Thyroid gland (tissue), 4 donors: Measurements from ENCODE around the gene FUOM. TPM values are rescaled to one million over a fixed set of nuclear protein-coding genes. Genes with fewer than 3 reads are reported as not detected.

Source experiments
- DNase-seq, 2 donors: peaks; one replicate each; pipeline ENCODE4 v3.0.0-alpha.2; 2019
- H3K27ac ChIP-seq, 3 donors: fragments of 200-600 bp; sonication (generic); 1 replicate in 2 of 3; 2 replicates in 1 of 3; pipeline ENCODE4 v1.5.1; 2016 to 2019; ENCODE audit warnings: mild to moderate bottlenecking in 1 of 3, moderate library complexity in 1 of 3
- H3K27me3 ChIP-seq: fragments of 200-600 bp; sonication (generic); one replicate; pipeline ENCODE4 v1.5.1; 2019
- H3K36me3 ChIP-seq, 2 donors: fragments of 200-600 bp; sonication (generic); one replicate each; pipeline ENCODE4 v1.5.1; 2016 to 2019
- H3K4me1 ChIP-seq, 2 donors: fragments of 200-600 bp; sonication (generic); one replicate each; pipeline ENCODE4 v1.5.1; 2017 to 2019
- H3K4me3 ChIP-seq, 3 donors: fragments of 200-600 bp; sonication (generic); replicated peaks in 1 of 3; 1 replicate in 2 of 3; 2 replicates in 1 of 3; pipeline ENCODE4 v1.5.1; 2016; ENCODE audit warnings: mild to moderate bottlenecking in 1 of 3
- H3K9me3 ChIP-seq: fragments of 200-600 bp; sonication (generic); one replicate; pipeline ENCODE4 v1.5.1; 2017
- POLR2A ChIP-seq, 2 donors: fragments of 450-650 bp; IDR thresholded peaks; one replicate each; pipeline ENCODE4 v1.6.1; 2017; ENCODE audit warnings: antibody characterized with exemption in 2 of 2, mild to moderate bottlenecking in 2 of 2, moderate library complexity in 1 of 2
- WGBS, 2 donors: methylation state at CpG; one replicate each; pipeline ENCODE4 v1.1.5; 2017; 5-methylcytosine and 5-hydroxymethylcytosine counted together
- intact Hi-C: fragments of 100-400 bp; cut with DNase I; formaldehyde crosslinking; loops from one replicate; pipeline ENCODE4 v1.15.1; 2023
- total RNA-seq, 4 donors: library from RNA; depleted of rRNA; stranded (reverse); fragments of >200 nt; gene quantifications; one replicate each; pipeline ENCODE4 v1.2.3, GENCODE V29; 2016
- TF ChIP-seq, protein P1 (sequence below), 6 experiments: fragments of 200-600 bp in 3 of 6; fragments of 450-650 bp in 3 of 6; sonication (generic) in 3 of 6; IDR thresholded peaks; one replicate each; pipeline ENCODE4 v1.5.1; 2016 to 2019; ENCODE audit warnings: antibody characterized with exemption in 6 of 6, mild to moderate bottlenecking in 2 of 6, inconsistent platforms in 1 of 6, moderate library complexity in 1 of 6

The FUOM gene
- total RNA-seq, 4 donors from 2014 or later: 7.4 to 25.9 (median 18.9) TPM

DNA sequence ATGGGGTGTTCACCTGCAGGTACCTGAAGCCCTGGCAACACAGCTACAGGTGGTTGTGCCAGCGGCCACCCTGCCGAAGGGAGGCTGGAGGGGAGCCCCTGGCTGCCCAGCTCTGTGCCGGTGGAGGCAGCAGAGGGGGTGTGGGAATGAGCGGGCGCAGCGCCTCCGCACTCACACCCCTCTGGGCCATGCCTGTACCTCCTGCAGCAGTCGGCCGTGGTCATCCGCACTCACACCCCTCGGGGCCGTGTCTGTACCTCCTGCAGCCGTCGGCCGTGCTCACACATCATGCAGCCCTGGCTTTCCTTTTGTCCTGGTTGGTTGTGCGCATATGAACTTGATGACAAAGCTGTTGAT, 47.4 kb downstream of the FUOM start:
- intact Hi-C loops: loop anchor here (5.0 kb wide), 2 partner anchors 48 to 67 kb away; partner anchors contain the start of gene PAOX

DNA sequence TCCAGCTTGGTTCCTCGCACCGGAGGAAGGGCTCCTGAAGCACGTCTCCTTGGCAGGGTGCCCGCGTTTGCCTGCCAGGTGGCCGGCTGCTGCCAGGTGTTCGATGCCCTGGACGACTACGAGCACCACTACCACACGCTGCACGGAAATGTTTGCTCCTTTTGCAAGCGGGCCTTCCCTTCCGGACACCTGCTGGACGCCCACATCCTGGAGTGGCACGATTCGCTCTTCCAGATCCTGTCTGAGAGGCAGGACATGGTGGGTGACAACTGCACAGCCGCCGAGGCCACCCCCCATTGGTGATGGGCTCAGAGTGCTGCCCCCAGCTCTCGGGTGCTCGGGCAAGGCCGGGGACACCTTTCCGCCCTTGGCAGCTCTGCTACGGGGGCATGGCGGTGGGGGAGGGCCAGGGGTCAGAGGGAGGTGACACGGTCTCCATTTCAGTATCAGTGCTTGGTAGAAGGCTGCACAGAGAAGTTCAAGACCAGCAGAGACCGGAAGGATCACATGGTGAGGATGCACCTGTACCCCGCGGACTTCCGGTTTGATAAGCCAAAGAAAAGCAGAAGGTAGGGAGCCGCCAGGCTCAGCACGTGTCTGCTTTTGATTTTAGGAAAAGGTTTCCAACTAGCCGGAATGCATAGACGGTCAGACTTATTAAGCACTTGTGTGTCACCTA, 48.0 kb downstream of the FUOM start:
- DNase-seq: peak; percentile 44 to 52
- Histone ChIP-seq H3K27ac (no peak overlapping the region), H3K4me3 (no peak overlapping the region), H3K36me3 (peaks cover 0 to 10% of the 10 kb centered on the region in 2 donors), H3K4me1 (peaks cover 18 to 19% of the 10 kb centered on the region in 2 donors), H3K9me3 (no peaks in the 10 kb centered on the region), H3K27me3 (no peaks in the 10 kb centered on the region)
- TF ChIP-seq, protein P1, sequence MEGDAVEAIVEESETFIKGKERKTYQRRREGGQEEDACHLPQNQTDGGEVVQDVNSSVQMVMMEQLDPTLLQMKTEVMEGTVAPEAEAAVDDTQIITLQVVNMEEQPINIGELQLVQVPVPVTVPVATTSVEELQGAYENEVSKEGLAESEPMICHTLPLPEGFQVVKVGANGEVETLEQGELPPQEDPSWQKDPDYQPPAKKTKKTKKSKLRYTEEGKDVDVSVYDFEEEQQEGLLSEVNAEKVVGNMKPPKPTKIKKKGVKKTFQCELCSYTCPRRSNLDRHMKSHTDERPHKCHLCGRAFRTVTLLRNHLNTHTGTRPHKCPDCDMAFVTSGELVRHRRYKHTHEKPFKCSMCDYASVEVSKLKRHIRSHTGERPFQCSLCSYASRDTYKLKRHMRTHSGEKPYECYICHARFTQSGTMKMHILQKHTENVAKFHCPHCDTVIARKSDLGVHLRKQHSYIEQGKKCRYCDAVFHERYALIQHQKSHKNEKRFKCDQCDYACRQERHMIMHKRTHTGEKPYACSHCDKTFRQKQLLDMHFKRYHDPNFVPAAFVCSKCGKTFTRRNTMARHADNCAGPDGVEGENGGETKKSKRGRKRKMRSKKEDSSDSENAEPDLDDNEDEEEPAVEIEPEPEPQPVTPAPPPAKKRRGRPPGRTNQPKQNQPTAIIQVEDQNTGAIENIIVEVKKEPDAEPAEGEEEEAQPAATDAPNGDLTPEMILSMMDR (IDR thresholded peaks at IDR 0.05): no peak
- no peak for TF ChIP-seq POLR2A (IDR thresholded peaks at IDR 0.05)
- intact Hi-C loops: loop anchor here (5.0 kb wide), 2 partner anchors 48 to 67 kb away; partner anchors contain the start of gene PAOX
- WGBS, 2 donors: 79 to 86% methylated on average over 15 to 33 of the region's 33 CpGs

More for the DNA sequence above, 47.4 kb downstream of the FUOM start:
- 95% methylated on average over 14 to 16 of the region's 16 CpGs for WGBS, 2 donors
- Histone ChIP-seq H3K36me3 (peaks cover 0 to 10% of the 10 kb centered on the region in 2 donors), H3K27me3 (no peaks in the 10 kb centered on the region), H3K27ac (no peak overlapping the region), H3K4me3 (no peak overlapping the region), H3K9me3 (no peaks in the 10 kb centered on the region), H3K4me1 (peaks cover 18 to 19% of the 10 kb centered on the region in 2 donors)
- TF ChIP-seq, protein P1 (IDR thresholded peaks at IDR 0.05): no peak
- no peak for TF ChIP-seq POLR2A (IDR thresholded peaks at IDR 0.05)
- DNase-seq: no peak

DNA sequence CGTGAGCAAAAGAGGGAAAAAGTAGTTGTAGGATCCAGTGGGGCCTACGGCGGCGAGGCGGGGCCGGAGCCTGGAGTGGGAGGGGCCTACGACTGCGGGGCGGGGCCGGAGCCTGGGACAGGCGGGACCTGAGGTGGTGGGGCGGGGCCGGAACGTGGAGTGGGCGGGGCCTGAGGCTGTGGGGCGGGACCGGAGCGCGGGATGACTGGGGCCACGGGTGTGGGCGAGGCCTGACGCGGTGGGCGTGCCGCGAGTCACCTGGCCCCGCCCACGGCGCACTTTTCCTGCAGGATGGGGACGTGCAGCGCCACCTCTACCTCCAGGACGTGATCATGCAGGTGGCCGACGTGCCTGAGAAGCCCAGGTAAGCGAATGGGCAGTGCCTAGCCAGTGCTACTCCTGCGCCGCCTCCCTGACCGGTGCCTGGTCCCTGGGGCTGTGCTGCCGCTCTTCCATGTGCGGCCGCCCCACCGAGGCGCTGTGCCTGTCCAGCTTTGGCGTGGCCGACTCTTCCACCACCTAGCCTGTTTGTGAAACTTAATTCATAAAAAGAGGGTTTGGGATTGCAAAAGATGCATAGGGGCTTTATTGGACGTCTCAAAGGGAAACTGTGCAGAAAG, 48.6 kb downstream of the FUOM start:
- H3K9me3 ChIP-seq: no peaks in the 10 kb centered on the region
- peak overlapping the region; percentile 51 to 99 (median 86) for H3K4me3 ChIP-seq
- H3K4me1 ChIP-seq: peaks cover 18 to 19% of the 10 kb centered on the region in 2 donors
- TF ChIP-seq, protein P1 (IDR thresholded peaks at IDR 0.05): no peak
- TF ChIP-seq POLR2A (IDR thresholded peaks at IDR 0.05): no peak
- DNase-seq: peak; percentile 88 to 89
- H3K36me3 ChIP-seq: peaks cover 0 to 10% of the 10 kb centered on the region in 2 donors
- peak overlapping the region; percentile 86 to 99 (median 97) for H3K27ac ChIP-seq
- intact Hi-C loops: no loop called here
- WGBS, 2 donors: 65 to 73% methylated on average over 14 to 17 of the region's 46 CpGs
- H3K27me3 ChIP-seq: no peaks in the 10 kb centered on the region

DNA sequence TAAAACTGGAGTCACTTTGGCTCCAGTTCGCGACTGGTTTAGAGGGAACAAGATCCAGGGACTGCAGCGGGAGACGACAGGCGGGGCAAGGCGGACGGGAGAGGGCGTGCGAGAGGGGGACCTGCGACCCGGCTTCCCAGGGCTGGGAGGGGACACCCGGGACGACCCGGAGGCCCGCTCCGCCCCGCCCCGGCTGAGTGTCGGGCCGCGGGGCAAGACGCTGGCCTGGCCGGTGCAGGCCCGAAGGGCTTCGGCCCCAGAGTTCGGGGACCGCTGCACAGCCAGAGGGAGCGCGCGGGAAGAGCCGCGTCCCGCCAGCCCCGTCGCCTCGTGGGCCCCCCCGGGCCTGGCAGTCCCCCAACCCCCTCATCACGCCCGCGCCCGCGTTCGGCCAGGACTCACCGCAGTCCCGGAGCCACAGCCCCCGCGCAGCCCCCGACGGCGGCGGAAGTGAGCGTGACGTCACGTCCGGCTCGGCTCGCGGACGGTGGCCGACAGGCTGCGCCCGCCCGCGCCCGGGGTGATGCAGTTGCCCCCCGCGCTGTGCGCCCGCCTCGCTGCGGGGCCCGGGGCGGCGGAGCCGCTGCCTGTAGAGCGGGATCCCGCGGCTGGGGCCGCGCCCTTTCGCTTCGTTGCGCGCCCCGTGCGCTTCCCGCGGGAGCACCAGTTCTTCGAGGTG, 49.3 kb downstream of the FUOM start, which contains the start of the genes TUBGCP2 and ZNF511:
TUBGCP2 (minus strand) TSS at position 452 of the 679 bp plus-strand sequence. CDS start 5,931 bp downstream, outside the sequence.
ZNF511 (plus strand) TSS at position 494 of the 679 bp plus-strand sequence; CDS start at position 524, 30 bp downstream.
- intact Hi-C loops: no loop called here
- peaks cover 14 to 19% of the 10 kb centered on the region in 2 donors for H3K4me1 ChIP-seq
- H3K36me3 ChIP-seq: peaks cover 0 to 10% of the 10 kb centered on the region in 2 donors
- no peaks in the 10 kb centered on the region for H3K9me3 ChIP-seq
- peak; percentile 81 to 84 for DNase-seq
- peak within 1 kb of the TSS; percentile 86 to 99 (median 97) for H3K27ac ChIP-seq
- TF ChIP-seq, protein P1 (IDR thresholded peaks at IDR 0.05): peak in 1 of 6 experiments; percentile 30
- TF ChIP-seq POLR2A (IDR thresholded peaks at IDR 0.05): peak; percentile 4 to 74
- 0% methylated on average over 14 to 19 of the region's 89 CpGs for WGBS, 2 donors
- H3K27me3 ChIP-seq: no peaks in the 10 kb centered on the region
- peak within 1 kb of the TSS; percentile 51 to 99 (median 86) for H3K4me3 ChIP-seq
